Retinal pigment epithelial cell (primary cell): ENCODE results near the gene TMEM120B.
"Not testable (repeated sequence)": the region's sequence is repeated elsewhere in the genome, so short reads cannot be mapped to it uniquely, and the experiment has no call there.

Experiments used
- DNase-seq: peaks from one replicate; pipeline ENCODE4 v3.0.0-alpha.2; 2010; ENCODE audit warnings: low read depth
- H3K4me3 ChIP-seq: 2 replicates; pipeline ENCODE4 v1.5.1; 2011; ENCODE audit warnings: mild to moderate bottlenecking, low read length, control low read depth, moderate library complexity
- CTCF ChIP-seq: conservative IDR thresholded peaks from 2 replicates; pipeline ENCODE4 v1.5.1; 2011; ENCODE audit warnings: low read depth, low read length, control low read depth, inconsistent platforms

Gene TMEM120B

GRCh38 chr12:121712461-121713256 is at the start of gene TMEM120B:
Gene TMEM120B (plus strand): TSS chr12:121712752. CDS start chr12:121712896, 144 bp downstream.
- DNase-seq, result no peak
- peak; percentile 9 for TF ChIP-seq CTCF
- H3K4me3 ChIP-seq, result peak within 1 kb of the TSS; percentile 86

GRCh38 chr12:121663610-121663929 is 49.0 kb upstream of the TMEM120B start:
- no peak overlapping the region for H3K4me3 ChIP-seq
- no peak for DNase-seq
- TF ChIP-seq CTCF, result no peak

GRCh38 chr12:121666829-121667228 is 45.7 kb upstream of the TMEM120B start:
- not testable (repeated sequence) for DNase-seq, H3K4me3 ChIP-seq

- TF ChIP-seq CTCF, result peak; percentile 81
- no peak overlapping the region for H3K4me3 ChIP-seq
- DNase-seq, result no peak
These were observed 43.6 kb upstream of the TMEM120B start for GRCh38 chr12:121668750-121669520.

GRCh38 chr12:121669521-121669900 is 43.0 kb upstream of the TMEM120B start, which contains the start of gene MORN3:
Gene MORN3 (minus strand): TSS chr12:121669654. CDS start chr12:121669483, 171 bp downstream.
- H3K4me3 ChIP-seq, result no peak within 1 kb of the TSS
- no peak for TF ChIP-seq CTCF
- DNase-seq, result no peak

GRCh38 chr12:121673013-121673511 is 39.5 kb upstream of the TMEM120B start:
- H3K4me3 ChIP-seq, result peak overlapping the region; percentile 68
- no peak for TF ChIP-seq CTCF
- DNase-seq, result no peak

GRCh38 chr12:121676190-121676589 is 36.4 kb upstream of the TMEM120B start:
- TF ChIP-seq CTCF, result no peak
- no peak for DNase-seq
- no peak overlapping the region for H3K4me3 ChIP-seq
